IMR-90 (cell line): ENCODE data around the gene CREB5. TPM values are rescaled to one million over a fixed set of nuclear protein-coding genes. Genes with fewer than 3 reads are reported as not detected.

Source experiments
- ATAC-seq: fragments of 200-7000 bp; cut with Tn5 transposase; 2 replicates; pipeline ENCODE4 v1.9.1; 2020; ENCODE audit warnings: low read depth, mild to moderate bottlenecking, moderate library complexity
- BruUV-seq: library from RNA; stranded (reverse); fragments of 400-500 nt; replicated peaks from 2 replicates; lab custom pipeline; 2021; lab: Mats Ljungman, UMichigan
- CTCF ChIA-PET: fragments of 300-600 bp; formaldehyde crosslinking; extraction: SDS; loops from one replicate; lab custom pipeline; 2021; ENCODE audit warnings: antibody characterized with exemption; lab: Yijun Ruan, JAX
- POLR2A ChIA-PET: fragments of 300-600 bp; sonication (Branson Sonifier 250); formaldehyde crosslinking; loops from one replicate; lab custom pipeline; 2022; ENCODE audit warnings: antibody characterized with exemption; ENCODE audit not compliant: unreplicated experiment; lab: Charles Lee
- DNase-seq: peaks from one replicate; pipeline ENCODE4 v3.0.0; 2013
- H2AFZ ChIP-seq: replicated peaks from 2 replicates; pipeline ENCODE3; 2013; ENCODE audit warnings: low read length, mild to moderate bottlenecking; ENCODE audit not compliant: poor library complexity
- H2AK5ac ChIP-seq: 2 replicates; pipeline ENCODE4 v1.6.1; 2013; ENCODE audit warnings: low read depth, low read length, inconsistent platforms
- H2AK9ac ChIP-seq: replicated peaks from 2 replicates; pipeline ENCODE3; 2013; ENCODE audit warnings: mild to moderate bottlenecking, low read depth, low read length, moderate library complexity; ENCODE audit not compliant: poor library complexity
- H2BK120ac ChIP-seq: 2 replicates; pipeline ENCODE4 v1.6.1; 2013; ENCODE audit warnings: low read depth, low read length, inconsistent platforms
- H2BK15ac ChIP-seq: 3 replicates; pipeline ENCODE4 v1.6.1; 2013; ENCODE audit warnings: low read depth, low read length, inconsistent platforms
- H2BK20ac ChIP-seq: 2 replicates; pipeline ENCODE4 v1.6.1; 2013; ENCODE audit warnings: low read depth, mild to moderate bottlenecking, inconsistent platforms, low read length, moderate library complexity
- H2BK5ac ChIP-seq: 2 replicates; pipeline ENCODE4 v1.6.1; 2013; ENCODE audit warnings: mild to moderate bottlenecking, low read depth, low read length, inconsistent platforms; ENCODE audit not compliant: poor library complexity, severe bottlenecking
- H3K14ac ChIP-seq: replicated peaks from 2 replicates; pipeline ENCODE4 v1.6.1; 2013; ENCODE audit warnings: low read depth, low read length, inconsistent platforms
- H3K18ac ChIP-seq: 2 replicates; pipeline ENCODE4 v1.6.1; 2013; ENCODE audit warnings: low read depth, low read length, control low read depth
- H3K23ac ChIP-seq: 2 replicates; pipeline ENCODE4 v1.6.1; 2013; ENCODE audit warnings: low read depth, low read length, inconsistent platforms
- H3K27ac ChIP-seq: 2 replicates; pipeline ENCODE4 v1.5.1; 2013; ENCODE audit warnings: mild to moderate bottlenecking, control low read depth, low read length; ENCODE audit not compliant: insufficient read depth
- H3K27me3 ChIP-seq: 2 replicates; pipeline ENCODE4 v1.6.1; 2013; ENCODE audit warnings: low read length; ENCODE audit not compliant: control insufficient read depth, insufficient read depth
- H3K36me3 ChIP-seq: 2 replicates; pipeline ENCODE4 v1.6.1; 2013; ENCODE audit warnings: low read length, mixed read lengths; ENCODE audit not compliant: control insufficient read depth, insufficient read depth
- H3K4ac ChIP-seq: 2 replicates; pipeline ENCODE4 v1.6.1; 2013; ENCODE audit warnings: low read depth, low read length, inconsistent platforms
- H3K4me1 ChIP-seq: 2 replicates; pipeline ENCODE4 v1.6.1; 2013; ENCODE audit warnings: low read length, mixed read lengths; ENCODE audit not compliant: control insufficient read depth, insufficient read depth
- H3K4me2 ChIP-seq: 2 replicates; pipeline ENCODE4 v1.6.1; 2013; ENCODE audit warnings: low read depth, mild to moderate bottlenecking, control low read depth, low read length, moderate library complexity
- H3K4me3 ChIP-seq: 2 replicates; pipeline ENCODE4 v1.5.1; 2013; ENCODE audit warnings: low read depth, mild to moderate bottlenecking, control low read depth, low read length, moderate library complexity; ENCODE audit not compliant: insufficient read depth
- H3K56ac ChIP-seq: 2 replicates; pipeline ENCODE4 v1.6.1; 2013; ENCODE audit warnings: low read length, inconsistent platforms; ENCODE audit not compliant: insufficient read depth; ENCODE audit errors: extremely low read depth
- H3K79me1 ChIP-seq, 2 experiments: 2 replicates each; pipeline ENCODE4 v1.6.1; 2013; ENCODE audit warnings: low read length in 2 of 2, inconsistent platforms in 1 of 2, low read depth in 1 of 2
- H3K9ac ChIP-seq: 2 replicates; pipeline ENCODE4 v1.6.1; 2013; ENCODE audit warnings: low read depth, low read length, control low read depth
- H3K9me1 ChIP-seq: 2 replicates; pipeline ENCODE4 v1.6.1; 2013; ENCODE audit warnings: low read length, inconsistent platforms; ENCODE audit not compliant: insufficient read depth
- H3K9me3 ChIP-seq: 2 replicates; pipeline ENCODE4 v1.6.1; 2013; ENCODE audit warnings: low read length; ENCODE audit not compliant: control insufficient read depth, insufficient read depth
- H4K20me1 ChIP-seq: 2 replicates; pipeline ENCODE4 v1.6.1; 2013; ENCODE audit warnings: low read length, inconsistent platforms; ENCODE audit not compliant: insufficient read depth
- H4K5ac ChIP-seq: 2 replicates; pipeline ENCODE4 v1.6.1; 2013; ENCODE audit warnings: mild to moderate bottlenecking, low read depth, low read length, control low read depth
- H4K8ac ChIP-seq, 2 experiments: 2 replicates each; pipeline ENCODE4 v1.6.1; 2013; ENCODE audit warnings: low read depth in 2 of 2, low read length in 2 of 2, control low read depth in 1 of 2, inconsistent platforms in 1 of 2
- H4K91ac ChIP-seq: 2 replicates; pipeline ENCODE4 v1.6.1; 2013; ENCODE audit warnings: low read depth, low read length, inconsistent platforms; ENCODE audit not compliant: insufficient read depth
- BHLHE40 ChIP-seq: fragments of 150-350 bp; IDR thresholded peaks from 2 replicates; pipeline ENCODE4 v1.6.1; 2016; ENCODE audit warnings: mild to moderate bottlenecking, low read depth, low read length
- CEBPB ChIP-seq: IDR thresholded peaks from 2 replicates; pipeline ENCODE4 v1.6.1; 2012; ENCODE audit warnings: low read depth, low read length, improper control_type of control experiment
- FOS ChIP-seq: fragments of 150-350 bp; IDR thresholded peaks from 2 replicates; pipeline ENCODE4 v1.6.1; 2016; ENCODE audit warnings: low read depth, low read length
- MXI1 ChIP-seq: IDR thresholded peaks from 2 replicates; pipeline ENCODE4 v1.6.1; 2012; ENCODE audit warnings: low read depth, mild to moderate bottlenecking, low read length, moderate library complexity, borderline replicate concordance
- NFE2L2 ChIP-seq: fragments of 150-350 bp; IDR thresholded peaks from 2 replicates; pipeline ENCODE4 v1.6.1; 2016; ENCODE audit warnings: low read depth, mild to moderate bottlenecking, low read length
- POLR2A ChIP-seq: IDR thresholded peaks from 2 replicates; pipeline ENCODE4 v1.6.1; 2012; ENCODE audit warnings: mild to moderate bottlenecking, low read depth, low read length
- RAD21 ChIP-seq: IDR thresholded peaks from 2 replicates; pipeline ENCODE4 v1.6.1; 2012; ENCODE audit warnings: low read length, improper control_type of control experiment
- RFX5 ChIP-seq: IDR thresholded peaks from 2 replicates; pipeline ENCODE4 v1.8.0; 2012; ENCODE audit warnings: low read depth, mild to moderate bottlenecking, low read length, moderate library complexity
- SMC3 ChIP-seq: fragments of 150-350 bp; IDR thresholded peaks from 2 replicates; pipeline ENCODE4 v1.6.1; 2016; ENCODE audit warnings: low read depth, mild to moderate bottlenecking, antibody characterized with exemption, low read length, moderate library complexity
- WGBS, 2 experiments: methylation state at CpG; one replicate each; pipeline versions ENCODE4 v1.1.5 to v1.1.7; 2013; ENCODE audit warnings: missing lambda C conversion rate in 2 of 2; ENCODE audit not compliant: insufficient read length in 1 of 2; ENCODE audit errors: extremely low coverage in 2 of 2; 5-methylcytosine and 5-hydroxymethylcytosine counted together
- dilution Hi-C: fragments of 300-500 bp; cut with HindIII; formaldehyde crosslinking; loops from one replicate; pipeline ENCODE4 v1.14.3; 2018; ENCODE audit warnings: low sequenced_read_pairs; ENCODE audit not compliant: unreplicated experiment
- in situ Hi-C: fragments of 300-500 bp; cut with MboI; formaldehyde crosslinking; loops from 3 replicates; pipeline ENCODE4 v1.14.3; 2019; ENCODE audit warnings: low sequenced_read_pairs, inconsistent platforms, mixed read lengths
- intact Hi-C: fragments of 100-400 bp; cut with micrococcal nuclease; formaldehyde crosslinking; loops from 2 replicates; pipeline ENCODE4 v1.10.0; 2022
- polyA plus RNA-seq, 3 experiments: library from polyadenylated mRNA; depleted of rRNA; stranded (reverse); fragments of >200 nt; gene quantifications; 2 replicates each; pipeline ENCODE4 v1.2.3, GENCODE V29; 2012; ENCODE audit warnings: low replicate concordance in 1 of 3
- total RNA-seq: library from RNA; depleted of rRNA; stranded (reverse); fragments of >200 nt; gene quantifications from 2 replicates; pipeline ENCODE4 v1.2.3, GENCODE V29; 2012
- TF ChIP-seq, protein P1 (sequence below): conservative IDR thresholded peaks from 2 replicates; pipeline ENCODE4 v1.5.1; 2012; ENCODE audit warnings: mild to moderate bottlenecking, low read depth, low read length, improper control_type of control experiment
- TF ChIP-seq, protein P2 (sequence below): fragments of 150-350 bp; IDR thresholded peaks from 2 replicates; pipeline ENCODE4 v1.6.1; 2016; ENCODE audit warnings: low read depth, mild to moderate bottlenecking, low read length, moderate library complexity, borderline replicate concordance
- TF ChIP-seq, protein P3 (sequence below): fragments of 150-350 bp; IDR thresholded peaks from 2 replicates; pipeline ENCODE4 v1.6.1; 2017; ENCODE audit warnings: mild to moderate bottlenecking, antibody characterized with exemption, low read length, low read depth

Gene CREB5
- total and polyA plus RNA-seq, 2 of the 4 experiments (the other 2 are of a cell fraction): 7.3 to 13.1 TPM

DNA sequence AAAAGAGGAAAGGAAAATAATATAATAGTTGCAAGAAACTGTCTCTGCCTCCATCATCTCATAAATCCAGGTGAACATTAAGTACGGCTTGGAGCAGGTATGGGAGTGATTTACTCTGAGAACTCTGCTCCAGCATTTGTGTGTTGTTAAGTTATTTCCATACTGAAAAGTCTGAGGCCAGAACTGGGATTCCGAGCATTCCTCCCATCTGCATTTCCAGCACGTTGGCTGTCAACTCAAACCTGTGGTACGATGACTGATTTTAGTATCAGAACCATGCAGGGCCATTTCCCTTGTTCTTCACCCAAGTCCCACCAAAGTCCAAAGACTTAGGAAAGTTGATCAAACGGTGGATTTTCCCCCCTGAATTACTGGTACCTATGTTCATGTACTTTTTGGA lies 104.9 kb downstream of the CREB5 start:
- H2BK120ac ChIP-seq: no peak overlapping the region
- H4K8ac ChIP-seq: no peak overlapping the region
- H2BK15ac ChIP-seq: no peak overlapping the region
- H4K20me1 ChIP-seq: no peaks in the 10 kb centered on the region
- H3K27me3 ChIP-seq: no peaks in the 10 kb centered on the region
- no peaks in the 10 kb centered on the region; the same call in 1 of the 2 replicates for H3K9me1 ChIP-seq
- H3K4me2 ChIP-seq: no peak overlapping the region
- no CpG with 5 or more reads among the region's 5 CpGs for WGBS, 2 experiments
- no peaks in the 10 kb centered on the region for H3K9me3 ChIP-seq
- H3K56ac ChIP-seq: no peak overlapping the region
- ATAC-seq (no peak), DNase-seq (no peak)
- H3K27ac ChIP-seq: no peak overlapping the region
- H2AK5ac ChIP-seq: no peak overlapping the region
- H3K4ac ChIP-seq: no peak overlapping the region
- intact Hi-C loops: no loop called here
- H3K4me1 ChIP-seq: no peaks in the 10 kb centered on the region
- no peaks in the 10 kb centered on the region for H3K79me1 ChIP-seq
- no peak overlapping the region for H2AFZ ChIP-seq
- no peak overlapping the region for H3K14ac ChIP-seq
- BruUV-seq: no TSS peak
- no peak overlapping the region for H4K91ac ChIP-seq
- H3K36me3 ChIP-seq: no peaks in the 10 kb centered on the region
- ChIA-PET POLR2A (no interaction called here), CTCF (interaction anchor here (1.1 kb wide), 1 partner anchor 405 kb away, joined by 3 read pairs; no protein-coding TSS in a partner anchor)
- no peak overlapping the region for H3K23ac ChIP-seq
- H3K18ac ChIP-seq: no peak overlapping the region
- H4K5ac ChIP-seq: no peak overlapping the region
- no peak overlapping the region for H2AK9ac ChIP-seq
- no peak for TF ChIP-seq RFX5
- no peak for TF ChIP-seq MXI1
- no peak for TF ChIP-seq RAD21
- no peak for TF ChIP-seq SMC3
- TF ChIP-seq CEBPB: no peak
- no peak for TF ChIP-seq POLR2A
- TF ChIP-seq BHLHE40: no peak
- TF ChIP-seq, protein P1, sequence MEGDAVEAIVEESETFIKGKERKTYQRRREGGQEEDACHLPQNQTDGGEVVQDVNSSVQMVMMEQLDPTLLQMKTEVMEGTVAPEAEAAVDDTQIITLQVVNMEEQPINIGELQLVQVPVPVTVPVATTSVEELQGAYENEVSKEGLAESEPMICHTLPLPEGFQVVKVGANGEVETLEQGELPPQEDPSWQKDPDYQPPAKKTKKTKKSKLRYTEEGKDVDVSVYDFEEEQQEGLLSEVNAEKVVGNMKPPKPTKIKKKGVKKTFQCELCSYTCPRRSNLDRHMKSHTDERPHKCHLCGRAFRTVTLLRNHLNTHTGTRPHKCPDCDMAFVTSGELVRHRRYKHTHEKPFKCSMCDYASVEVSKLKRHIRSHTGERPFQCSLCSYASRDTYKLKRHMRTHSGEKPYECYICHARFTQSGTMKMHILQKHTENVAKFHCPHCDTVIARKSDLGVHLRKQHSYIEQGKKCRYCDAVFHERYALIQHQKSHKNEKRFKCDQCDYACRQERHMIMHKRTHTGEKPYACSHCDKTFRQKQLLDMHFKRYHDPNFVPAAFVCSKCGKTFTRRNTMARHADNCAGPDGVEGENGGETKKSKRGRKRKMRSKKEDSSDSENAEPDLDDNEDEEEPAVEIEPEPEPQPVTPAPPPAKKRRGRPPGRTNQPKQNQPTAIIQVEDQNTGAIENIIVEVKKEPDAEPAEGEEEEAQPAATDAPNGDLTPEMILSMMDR: no peak
- TF ChIP-seq, protein P2, sequence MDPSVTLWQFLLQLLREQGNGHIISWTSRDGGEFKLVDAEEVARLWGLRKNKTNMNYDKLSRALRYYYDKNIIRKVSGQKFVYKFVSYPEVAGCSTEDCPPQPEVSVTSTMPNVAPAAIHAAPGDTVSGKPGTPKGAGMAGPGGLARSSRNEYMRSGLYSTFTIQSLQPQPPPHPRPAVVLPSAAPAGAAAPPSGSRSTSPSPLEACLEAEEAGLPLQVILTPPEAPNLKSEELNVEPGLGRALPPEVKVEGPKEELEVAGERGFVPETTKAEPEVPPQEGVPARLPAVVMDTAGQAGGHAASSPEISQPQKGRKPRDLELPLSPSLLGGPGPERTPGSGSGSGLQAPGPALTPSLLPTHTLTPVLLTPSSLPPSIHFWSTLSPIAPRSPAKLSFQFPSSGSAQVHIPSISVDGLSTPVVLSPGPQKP: no peak
- no peak for TF ChIP-seq NFE2L2
- no peak for TF ChIP-seq FOS
- TF ChIP-seq, protein P3, sequence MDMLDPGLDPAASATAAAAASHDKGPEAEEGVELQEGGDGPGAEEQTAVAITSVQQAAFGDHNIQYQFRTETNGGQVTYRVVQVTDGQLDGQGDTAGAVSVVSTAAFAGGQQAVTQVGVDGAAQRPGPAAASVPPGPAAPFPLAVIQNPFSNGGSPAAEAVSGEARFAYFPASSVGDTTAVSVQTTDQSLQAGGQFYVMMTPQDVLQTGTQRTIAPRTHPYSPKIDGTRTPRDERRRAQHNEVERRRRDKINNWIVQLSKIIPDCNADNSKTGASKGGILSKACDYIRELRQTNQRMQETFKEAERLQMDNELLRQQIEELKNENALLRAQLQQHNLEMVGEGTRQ: no peak
- dilution Hi-C loops: no loop called here
- in situ Hi-C loops: no loop called here
- H3K4me3 ChIP-seq: no peak overlapping the region
- no peak overlapping the region for H2BK5ac ChIP-seq
- no peak overlapping the region for H2BK20ac ChIP-seq
- no peak overlapping the region for H3K9ac ChIP-seq
